H9 (cell line): ENCODE results near the gene JMJD1C. TPM values are rescaled to one million over a fixed set of nuclear protein-coding genes. Genes with fewer than 3 reads are reported as not detected.

ENCODE experiments used
- DNase-seq: peaks from one replicate; pipeline ENCODE4 v3.0.0-alpha.2; 2017
- H2AFZ ChIP-seq: one replicate; pipeline ENCODE4 v1.6.1; 2013; ENCODE audit warnings: mild to moderate bottlenecking, low read length, control low read depth, moderate library complexity
- H2AK5ac ChIP-seq: 2 replicates; pipeline ENCODE4 v1.6.1; 2013; ENCODE audit warnings: low read length, control low read depth, mixed read lengths; ENCODE audit not compliant: insufficient read length
- H2BK120ac ChIP-seq: one replicate; pipeline ENCODE4 v1.6.1; 2013; ENCODE audit warnings: low read depth, mild to moderate bottlenecking, low read length, control low read depth, inconsistent platforms; ENCODE audit not compliant: poor library complexity, severe bottlenecking
- H2BK12ac ChIP-seq: 2 replicates; pipeline ENCODE4 v1.6.1; 2013; ENCODE audit warnings: low read length, control low read depth, mixed read lengths, low read depth; ENCODE audit not compliant: insufficient read length
- H2BK15ac ChIP-seq: 2 replicates; pipeline ENCODE4 v1.6.1; 2013; ENCODE audit warnings: low read depth, low read length, control low read depth
- H2BK20ac ChIP-seq: one replicate; pipeline ENCODE4 v1.6.1; 2013; ENCODE audit warnings: low read depth, mild to moderate bottlenecking, low read length, control low read depth, inconsistent platforms; ENCODE audit not compliant: poor library complexity, severe bottlenecking
- H2BK5ac ChIP-seq: 2 replicates; pipeline ENCODE4 v1.6.1; 2013; ENCODE audit warnings: low read length, control low read depth, mixed read lengths; ENCODE audit not compliant: insufficient read length
- H3K14ac ChIP-seq: 2 replicates; pipeline ENCODE4 v1.6.1; 2013; ENCODE audit warnings: low read length, control low read depth; ENCODE audit not compliant: insufficient read depth
- H3K18ac ChIP-seq: 2 replicates; pipeline ENCODE4 v1.6.1; 2013; ENCODE audit warnings: low read depth, mild to moderate bottlenecking, mixed read lengths, low read length, control low read depth; ENCODE audit not compliant: insufficient read length
- H3K23ac ChIP-seq: 2 replicates; pipeline ENCODE4 v1.6.1; 2013; ENCODE audit warnings: low read length, control low read depth, mixed read lengths, low read depth; ENCODE audit not compliant: insufficient read length
- H3K23me2 ChIP-seq: 2 replicates; pipeline ENCODE4 v1.6.1; 2013; ENCODE audit warnings: low read depth, mild to moderate bottlenecking, mixed read lengths, low read length, control low read depth; ENCODE audit not compliant: insufficient read length, poor library complexity, severe bottlenecking
- H3K27ac ChIP-seq: 2 replicates; pipeline ENCODE4 v1.5.1; 2013; ENCODE audit warnings: low read length, control low read depth, mixed read lengths, low read depth; ENCODE audit not compliant: insufficient read length
- H3K27me3 ChIP-seq: 2 replicates; pipeline ENCODE4 v1.6.1; 2013; ENCODE audit warnings: low read length, control low read depth, inconsistent platforms; ENCODE audit not compliant: insufficient read depth
- H3K4ac ChIP-seq: 2 replicates; pipeline ENCODE4 v1.6.1; 2013; ENCODE audit warnings: low read depth, mild to moderate bottlenecking, control low read depth, inconsistent platforms, low read length, moderate library complexity
- H3K4me1 ChIP-seq: 2 replicates; pipeline ENCODE4 v1.6.1; 2013; ENCODE audit warnings: low read length, control low read depth, inconsistent platforms; ENCODE audit not compliant: insufficient read depth
- H3K4me2 ChIP-seq: 2 replicates; pipeline ENCODE4 v1.6.1; 2013; ENCODE audit warnings: low read length, control low read depth, mixed read lengths; ENCODE audit not compliant: insufficient read length, insufficient read depth
- H3K56ac ChIP-seq: 2 replicates; pipeline ENCODE4 v1.6.1; 2013; ENCODE audit warnings: low read depth, mild to moderate bottlenecking, mixed read lengths, low read length, control low read depth; ENCODE audit not compliant: insufficient read length
- H3K79me1 ChIP-seq: 2 replicates; pipeline ENCODE4 v1.6.1; 2013; ENCODE audit warnings: low read depth, mild to moderate bottlenecking, moderate library complexity, low read length, control low read depth, inconsistent platforms; ENCODE audit not compliant: insufficient read depth, poor library complexity, severe bottlenecking
- H3K79me2 ChIP-seq: 2 replicates; pipeline ENCODE4 v1.6.1; 2013; ENCODE audit warnings: low read length, control low read depth, inconsistent platforms; ENCODE audit not compliant: insufficient read depth
- H3K9ac ChIP-seq: 2 replicates; pipeline ENCODE4 v1.6.1; 2013; ENCODE audit warnings: low read length, control low read depth, mixed read lengths; ENCODE audit not compliant: insufficient read length; ENCODE audit errors: extremely low read depth
- H3K9me3 ChIP-seq: one replicate; pipeline ENCODE4 v1.6.1; 2013; ENCODE audit warnings: low read depth, low read length, inconsistent platforms; ENCODE audit not compliant: control insufficient read depth
- H3T11ph ChIP-seq: one replicate; pipeline ENCODE4 v1.6.1; 2013; ENCODE audit warnings: mild to moderate bottlenecking, low read length, control low read depth, inconsistent platforms
- H4K20me1 ChIP-seq: one replicate; pipeline ENCODE4 v1.6.1; 2013; ENCODE audit not compliant: control insufficient read depth, insufficient read length, insufficient read depth
- H4K5ac ChIP-seq: 2 replicates; pipeline ENCODE4 v1.6.1; 2013; ENCODE audit warnings: low read depth, mild to moderate bottlenecking, mixed read lengths, low read length, control low read depth; ENCODE audit not compliant: insufficient read length
- H4K8ac ChIP-seq: replicated peaks from 2 replicates; pipeline ENCODE4 v1.6.1; 2013; ENCODE audit warnings: low read length, control low read depth, mixed read lengths, low read depth; ENCODE audit not compliant: insufficient read length
- H4K91ac ChIP-seq: 2 replicates; pipeline ENCODE4 v1.6.1; 2013; ENCODE audit warnings: low read depth, mild to moderate bottlenecking, moderate library complexity, mixed read lengths, low read length, control low read depth; ENCODE audit not compliant: insufficient read length
- H3K27ac Mint-ChIP-seq, 3 experiments: 2 replicates in 2 of 3; 3 replicates in 1 of 3; pipeline ENCODE4 v1.8.0; 2020 to 2021; ENCODE audit warnings: mixed read lengths in 3 of 3, mild to moderate bottlenecking in 1 of 3, moderate library complexity in 1 of 3
- H3K27me3 Mint-ChIP-seq: 2 replicates; pipeline ENCODE4 v1.8.0; 2021; ENCODE audit warnings: low read depth, mild to moderate bottlenecking, moderate library complexity, mixed read lengths
- H3K36me3 Mint-ChIP-seq, 3 experiments: 2 replicates in 2 of 3; 3 replicates in 1 of 3; pipeline ENCODE4 v1.8.0; 2020 to 2021; ENCODE audit warnings: low read depth in 3 of 3, mixed read lengths in 3 of 3; ENCODE audit not compliant: insufficient read depth in 1 of 3
- H3K4me1 Mint-ChIP-seq, 2 experiments: 2 replicates each; pipeline ENCODE4 v1.8.0; 2020; ENCODE audit warnings: mixed read lengths in 2 of 2
- H3K4me3 Mint-ChIP-seq, 2 experiments: 2 replicates in 1 of 2; 3 replicates in 1 of 2; pipeline ENCODE4 v1.8.0; 2020 to 2021; ENCODE audit warnings: mild to moderate bottlenecking in 2 of 2, mixed read lengths in 2 of 2, moderate library complexity in 1 of 2
- H3K9me3 Mint-ChIP-seq, 2 experiments: 2 replicates in 1 of 2; 3 replicates in 1 of 2; pipeline ENCODE4 v1.8.0; 2020; ENCODE audit warnings: mild to moderate bottlenecking in 2 of 2, mixed read lengths in 2 of 2, moderate library complexity in 1 of 2
- CTCF ChIP-seq: fragments of 200-600 bp; sonication (generic); conservative IDR thresholded peaks from 3 replicates; pipeline ENCODE4 v1.8.0; 2021; ENCODE audit warnings: antibody characterized with exemption, mild to moderate bottlenecking
- WGBS: extraction: QIAGEN DNeasy Blood & Tissue Kit; methylation state at CpG from one replicate; pipeline ENCODE4 v1.1.7; 2013; ENCODE audit warnings: missing lambda C conversion rate, low lambda C conversion rate, mixed read lengths; ENCODE audit not compliant: insufficient read length; ENCODE audit errors: extremely low coverage; 5-methylcytosine and 5-hydroxymethylcytosine counted together
- total RNA-seq: library from RNA; stranded (reverse); gene quantifications from 2 replicates; pipeline ENCODE4 v1.2.1, GENCODE V29; 2021

Gene JMJD1C
- total RNA-seq, 1 experiment from 2014 or later: 200 TPM

GRCh38 chr10:63441404-63441803 lies 24.4 kb downstream of the JMJD1C start:
- Histone ChIP-seq H3T11ph (no peak overlapping the region), H3K56ac (no peak overlapping the region), H3K23ac (no peak overlapping the region), H3K9ac (no peak overlapping the region), H3K9me3 (no peaks in the 10 kb centered on the region), H3K23me2 (no peaks in the 10 kb centered on the region), H4K20me1 (no peaks in the 10 kb centered on the region), H3K79me2 (peaks cover 4% of the 10 kb centered on the region; the same call in 1 of the 2 replicates), H2BK20ac (no peak overlapping the region), H4K8ac (no peak overlapping the region), H2BK15ac (no peak overlapping the region), H2BK120ac (no peak overlapping the region), H2BK5ac (no peak overlapping the region), H4K5ac (no peak overlapping the region), H3K79me1 (peaks cover 5% of the 10 kb centered on the region), H4K91ac (no peak overlapping the region), H2AFZ (no peak overlapping the region), H2BK12ac (no peak overlapping the region), H3K27me3 (no peaks in the 10 kb centered on the region), H3K27ac (no peak overlapping the region), H3K14ac (no peak overlapping the region), H3K4me1 (peaks cover 2% of the 10 kb centered on the region; the same call in 1 of the 2 replicates), H3K4ac (no peak overlapping the region), H3K18ac (no peak overlapping the region), H3K4me2 (no peak overlapping the region), H2AK5ac (no peak overlapping the region)
- Mint-ChIP-seq H3K4me3 (no peak overlapping the region), H3K36me3 (no peaks in the 10 kb centered on the region), H3K27ac (0 out of 7 replicates have a peak overlapping the region, but pooled peaks of 1 of the 3 experiments have one; percentile 32), H3K27me3 (no peaks in the 10 kb centered on the region), H3K9me3 (no peaks in the 10 kb centered on the region), H3K4me1 (peaks cover 16 to 18% of the 10 kb centered on the region in 2 experiments)
- no CpG with 5 or more reads among the region's 3 CpGs for whole genome bisulfite sequencing
- no peak for TF ChIP-seq CTCF
- DNase-seq: no peak
